ENCODE results near the gene GLT8D1. TPM values are rescaled to one million over a fixed set of nuclear protein-coding genes. Genes with fewer than 3 reads are reported as not detected.

Gene GLT8D1
- total and polyA plus RNA-seq, 2 of the 4 experiments (the other 2 are of a cell fraction) = 87.8 to 124 TPM

DNA sequence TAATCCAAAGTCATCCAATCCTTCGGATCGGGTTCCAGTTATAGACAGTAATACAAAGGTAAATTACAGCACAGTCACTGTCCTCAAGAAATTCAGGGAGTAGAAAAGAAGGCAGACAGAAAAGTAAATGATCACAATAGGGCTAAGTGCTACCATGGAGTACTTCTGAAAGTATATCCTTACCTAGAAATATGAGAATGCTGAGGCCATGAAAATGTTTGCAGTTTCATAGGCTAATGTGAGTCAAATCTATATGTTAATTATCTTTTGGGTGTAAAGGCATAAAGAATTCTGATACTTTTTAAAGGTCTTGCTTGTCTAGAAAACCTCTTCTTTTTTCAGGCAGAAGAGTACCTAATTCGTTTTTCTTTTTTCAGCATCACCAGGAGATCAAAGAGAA lies 49.7 kb downstream of the GLT8D1 start:
- peaks cover 7 to 26% of the 10 kb centered on the region in 2 experiments; a peak in 3 of 4 replicates for H3K79me1 ChIP-seq (ENCODE audit: low read depth in 1 of 2, low read length in 2 of 2)
- H2BK120ac ChIP-seq (ENCODE audit: low read depth, low read length) = no peak overlapping the region
- no peak overlapping the region for H2BK5ac ChIP-seq (ENCODE audit: low read depth, low read length, poor library complexity, severe bottlenecking)
- no peak overlapping the region for H3K56ac ChIP-seq (ENCODE audit: extremely low read depth, insufficient read depth, low read length)
- no peak overlapping the region for H2BK15ac ChIP-seq (ENCODE audit: low read depth, low read length)
- in situ Hi-C loops (cut with MboI; ENCODE audit: low sequenced_read_pairs) (no loop called here), dilution Hi-C loops (cut with HindIII; ENCODE audit: low sequenced_read_pairs, unreplicated experiment) (no loop called here), intact Hi-C loops (cut with micrococcal nuclease) (no loop called here)
- no peak overlapping the region for H2AK9ac ChIP-seq (replicated peaks; ENCODE audit: low read depth, low read length, poor library complexity)
- H3K4ac ChIP-seq (ENCODE audit: low read depth, low read length) = no peak overlapping the region
- no peak overlapping the region for H3K4me2 ChIP-seq (ENCODE audit: low read depth, low read length)
- BruUV-seq (replicated peaks) = no TSS peak
- H4K91ac ChIP-seq (ENCODE audit: insufficient read depth, low read depth, low read length) = no peak overlapping the region
- POLR2A ChIA-PET (ENCODE audit: unreplicated experiment) = no interaction called here
- H3K27me3 ChIP-seq (ENCODE audit: control insufficient read depth, insufficient read depth, low read length) = no peaks in the 10 kb centered on the region
- H2BK20ac ChIP-seq (ENCODE audit: low read depth, low read length) = no peak overlapping the region
- H4K5ac ChIP-seq (ENCODE audit: low read depth, low read length) = no peak overlapping the region
- ATAC-seq (ENCODE audit: low read depth) = no peak
- no CpG with 5 or more reads among the region's 3 CpGs for WGBS, 2 experiments (ENCODE audit: extremely low coverage in 2 of 2, insufficient read length in 1 of 2)
- no peaks in the 10 kb centered on the region for H3K4me1 ChIP-seq (ENCODE audit: control insufficient read depth, insufficient read depth, low read length)
- peaks cover 47% of the 10 kb centered on the region for H3K36me3 ChIP-seq (ENCODE audit: control insufficient read depth, insufficient read depth, low read length)
- no peaks in the 10 kb centered on the region for H4K20me1 ChIP-seq (ENCODE audit: insufficient read depth, low read length)
- no peak overlapping the region for H3K27ac ChIP-seq (ENCODE audit: insufficient read depth, low read length)
- no peak overlapping the region for H3K9ac ChIP-seq (ENCODE audit: low read depth, low read length)
- no peak overlapping the region for H3K23ac ChIP-seq (ENCODE audit: low read depth, low read length)
- H2AFZ ChIP-seq (replicated peaks; ENCODE audit: low read length, poor library complexity) = no peak overlapping the region
- H4K8ac ChIP-seq (ENCODE audit: low read depth in 2 of 2, low read length in 2 of 2) = no peak overlapping the region
- TF ChIP-seq, protein P1, sequence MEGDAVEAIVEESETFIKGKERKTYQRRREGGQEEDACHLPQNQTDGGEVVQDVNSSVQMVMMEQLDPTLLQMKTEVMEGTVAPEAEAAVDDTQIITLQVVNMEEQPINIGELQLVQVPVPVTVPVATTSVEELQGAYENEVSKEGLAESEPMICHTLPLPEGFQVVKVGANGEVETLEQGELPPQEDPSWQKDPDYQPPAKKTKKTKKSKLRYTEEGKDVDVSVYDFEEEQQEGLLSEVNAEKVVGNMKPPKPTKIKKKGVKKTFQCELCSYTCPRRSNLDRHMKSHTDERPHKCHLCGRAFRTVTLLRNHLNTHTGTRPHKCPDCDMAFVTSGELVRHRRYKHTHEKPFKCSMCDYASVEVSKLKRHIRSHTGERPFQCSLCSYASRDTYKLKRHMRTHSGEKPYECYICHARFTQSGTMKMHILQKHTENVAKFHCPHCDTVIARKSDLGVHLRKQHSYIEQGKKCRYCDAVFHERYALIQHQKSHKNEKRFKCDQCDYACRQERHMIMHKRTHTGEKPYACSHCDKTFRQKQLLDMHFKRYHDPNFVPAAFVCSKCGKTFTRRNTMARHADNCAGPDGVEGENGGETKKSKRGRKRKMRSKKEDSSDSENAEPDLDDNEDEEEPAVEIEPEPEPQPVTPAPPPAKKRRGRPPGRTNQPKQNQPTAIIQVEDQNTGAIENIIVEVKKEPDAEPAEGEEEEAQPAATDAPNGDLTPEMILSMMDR (conservative IDR thresholded peaks at IDR 0.05; ENCODE audit: low read depth, low read length) = no peak
- H2AK5ac ChIP-seq (ENCODE audit: low read depth, low read length) = no peak overlapping the region
- H3K4me3 ChIP-seq (ENCODE audit: insufficient read depth, low read depth, low read length) = no peak overlapping the region
- CTCF ChIA-PET = no interaction called here
- H3K9me3 ChIP-seq (ENCODE audit: control insufficient read depth, insufficient read depth, low read length) = no peaks in the 10 kb centered on the region
- H3K18ac ChIP-seq (ENCODE audit: low read depth, low read length) = no peak overlapping the region
- DNase-seq = no peak
- H3K9me1 ChIP-seq (ENCODE audit: insufficient read depth, low read length) = 0 out of 2 replicates have a peak, but pooled peaks cover 2% of the 10 kb centered on the region
- H3K14ac ChIP-seq (replicated peaks; ENCODE audit: low read depth, low read length) = no peak overlapping the region

All from IMR-90 (cell line).